ENCODE measurements around the gene MRPL43. TPM values are rescaled to one million over a fixed set of nuclear protein-coding genes. Genes with fewer than 3 reads are reported as not detected.

MRPL43 gene
- total RNA-seq, 1 experiment from 2014 or later, result 91.6 TPM

Other genes with a start within 250 kb of the MRPL43 start
- gene PAX2, start 241.9 kb downstream of the MRPL43 start, total RNA-seq (2014; rRNA removed; shearing (Covaris generic)), result 0.20 and 2.2 TPM in 2 replicates
- gene SLF2, start 74.5 kb downstream of the MRPL43 start, total RNA-seq (2014; rRNA removed; shearing (Covaris generic)), result 37.0 and 46.2 TPM in 2 replicates
- 15.3 and 36.2 TPM in 2 replicates for gene SEMA4G, start 18.0 kb downstream of the MRPL43 start, total RNA-seq (2014; rRNA removed; shearing (Covaris generic))
- 20.9 and 21.7 TPM in 2 replicates for gene TWNK, start within 50 bp of the MRPL43 start, total RNA-seq (2014; rRNA removed; shearing (Covaris generic))
- gene LZTS2, start 12.3 kb upstream of the MRPL43 start, total RNA-seq (2014; rRNA removed; shearing (Covaris generic)), result 146 and 166 TPM in 2 replicates
- gene PDZD7, start 43.6 kb upstream of the MRPL43 start, total RNA-seq (2014; rRNA removed; shearing (Covaris generic)), result 2.4 and 4.5 TPM in 2 replicates
- 58.9 and 65.7 TPM in 2 replicates for gene SFXN3, start 43.7 kb upstream of the MRPL43 start, total RNA-seq (2014; rRNA removed; shearing (Covaris generic))
- 105 and 145 TPM in 2 replicates for gene KAZALD1, start 74.5 kb upstream of the MRPL43 start, total RNA-seq (2014; rRNA removed; shearing (Covaris generic))
- gene TLX1, start 143.8 kb upstream of the MRPL43 start, total RNA-seq (2014; rRNA removed; shearing (Covaris generic)), result 0.14 TPM in 1 of 2 replicates, not detected in the other
- 17.5 and 32.2 TPM in 2 replicates for gene LBX1, start 242.0 kb upstream of the MRPL43 start, total RNA-seq (2014; rRNA removed; shearing (Covaris generic))

Measured in G401 (cell line).